Upper lobe of left lung (tissue), 6 donors: Measurements from ENCODE around the gene P3H2. TPM values are rescaled to one million over a fixed set of nuclear protein-coding genes. Genes with fewer than 3 reads are reported as not detected.

Experiments used
- ATAC-seq, 2 donors: fragments of 200-7000 bp; cut with Tn5 transposase; one replicate each; pipeline ENCODE4 v1.9.1; 2022; ENCODE audit warnings: mild to moderate bottlenecking in 2 of 2, moderate library complexity in 2 of 2; ENCODE audit not compliant: low FRiP score in 2 of 2
- DNase-seq, 2 donors: peaks; one replicate each; pipeline ENCODE4 v3.0.0-alpha.2; 2019 to 2020
- H3K27ac ChIP-seq, 4 donors: fragments of 200-600 bp; sonication (generic); one replicate each; pipeline ENCODE4 v1.5.1; 2016 to 2019
- H3K27me3 ChIP-seq, 4 donors: fragments of 200-600 bp; sonication (generic); one replicate each; pipeline ENCODE4 v1.5.1; 2017 to 2019
- H3K36me3 ChIP-seq, 4 donors: fragments of 200-600 bp; sonication (generic); one replicate each; pipeline ENCODE4 v1.5.1; 2016 to 2019
- H3K4me1 ChIP-seq, 4 donors: fragments of 200-600 bp; sonication (generic); one replicate each; pipeline ENCODE4 v1.5.1; 2018 to 2019
- H3K4me3 ChIP-seq, 4 donors: fragments of 200-600 bp; sonication (generic); one replicate each; pipeline ENCODE4 v1.5.1; 2017 to 2019; ENCODE audit warnings: mild to moderate bottlenecking in 2 of 4, moderate library complexity in 1 of 4
- H3K9me3 ChIP-seq, 4 donors: fragments of 200-600 bp; sonication (generic); one replicate each; pipeline ENCODE4 v1.5.1; 2018 to 2019
- CTCF ChIP-seq, 6 experiments: fragments of 450-650 bp in 4 of 6; fragments of 200-600 bp in 2 of 6; sonication (generic) in 2 of 6; IDR thresholded peaks; one replicate each; pipeline ENCODE4 v1.5.1; 2016 to 2019; ENCODE audit warnings: antibody characterized with exemption in 6 of 6
- EP300 ChIP-seq, 4 donors: sonication (generic); formaldehyde crosslinking; IDR thresholded peaks; one replicate each; pipeline ENCODE4 v1.5.1; 2017; ENCODE audit warnings: antibody characterized with exemption in 4 of 4, control low read depth in 2 of 4
- POLR2A ChIP-seq, 4 donors: fragments of 450-650 bp; IDR thresholded peaks; one replicate each; pipeline ENCODE4 v1.5.1; 2016 to 2017; ENCODE audit warnings: antibody characterized with exemption in 4 of 4, mild to moderate bottlenecking in 2 of 4
- POLR2AphosphoS5 ChIP-seq, 2 donors: sonication (generic); formaldehyde crosslinking; IDR thresholded peaks; one replicate each; pipeline ENCODE4 v1.5.1; 2017; ENCODE audit warnings: antibody characterized with exemption in 2 of 2
- whole genome bisulfite sequencing, 2 donors: methylation state at CpG; one replicate each; pipeline ENCODE4 v1.1.5; 2017 to 2018; 5-methylcytosine and 5-hydroxymethylcytosine counted together
- total RNA-seq, 6 donors: library from RNA; depleted of rRNA in 4 of 6; stranded (reverse); fragments of >200 nt in 4 of 6; gene quantifications; one replicate each; pipeline versions ENCODE4 v1.1.0 to v1.2.1, GENCODE V29; 2016 to 2021
- donor health status: DM: no; HTN: no; CAD: no; lungs with moderate emphysema.
- donor health status: DM: no; HTN: yes; CAD: no; lungs with severe emphysema.

The P3H2 gene
- total RNA-seq, 6 donors from 2014 or later, result 42.2 to 114 (median 63.0) TPM

GRCh38 chr3:190127797-190128196 lies 7.1 kb upstream of the P3H2 start:
- WGBS, 2 donors, result 83 to 89% methylated on average over 6 of the region's 6 CpGs
- no peak overlapping the region for H3K27ac ChIP-seq
- no peaks in the 10 kb centered on the region for H3K36me3 ChIP-seq
- no peaks in the 10 kb centered on the region for H3K27me3 ChIP-seq
- TF ChIP-seq EP300 (IDR thresholded peaks at IDR 0.05) (no peak), CTCF (IDR thresholded peaks at IDR 0.05) (no peak), POLR2AphosphoS5 (IDR thresholded peaks at IDR 0.05) (no peak), POLR2A (IDR thresholded peaks at IDR 0.05) (no peak)
- H3K9me3 ChIP-seq, result no peaks in the 10 kb centered on the region
- no peak for DNase-seq
- no peak for ATAC-seq
- H3K4me1 ChIP-seq, result peaks cover 0 to 4% (median 1%) of the 10 kb centered on the region in 4 donors
- H3K4me3 ChIP-seq, result no peak overlapping the region

GRCh38 chr3:190127195-190127594 lies 6.5 kb upstream of the P3H2 start:
- TF ChIP-seq EP300 (IDR thresholded peaks at IDR 0.05), result no peak
- WGBS, 2 donors, result 75 to 78% methylated on average over 1 of the region's 1 CpG
- H3K4me1 ChIP-seq, result peaks cover 0 to 4% (median 1%) of the 10 kb centered on the region in 4 donors
- no peaks in the 10 kb centered on the region for H3K9me3 ChIP-seq
- ATAC-seq (no peak), DNase-seq (no peak)
- H3K27ac ChIP-seq, result no peak overlapping the region
- no peak overlapping the region for H3K4me3 ChIP-seq
- H3K36me3 ChIP-seq, result no peaks in the 10 kb centered on the region
- H3K27me3 ChIP-seq, result no peaks in the 10 kb centered on the region

GRCh38 chr3:190125436-190126068 lies 4.9 kb upstream of the P3H2 start:
- no peaks in the 10 kb centered on the region for H3K9me3 ChIP-seq
- peak overlapping the region; percentile 22 to 57 (median 36) for H3K27ac ChIP-seq
- peaks cover 0 to under 1% (median 0%) of the 10 kb centered on the region in 4 donors for H3K27me3 ChIP-seq
- ATAC-seq (peak in 1 of 2 donors; percentile 61), DNase-seq (no peak)
- no peak for TF ChIP-seq CTCF (IDR thresholded peaks at IDR 0.05)
- no peak for TF ChIP-seq EP300 (IDR thresholded peaks at IDR 0.05)
- TF ChIP-seq POLR2A (IDR thresholded peaks at IDR 0.05), result no peak
- H3K36me3 ChIP-seq, result no peaks in the 10 kb centered on the region
- 56 to 59% methylated on average over 9 of the region's 9 CpGs for WGBS, 2 donors
- H3K4me1 ChIP-seq, result peaks cover 8 to 17% (median 9%) of the 10 kb centered on the region in 4 donors
- no peak overlapping the region for H3K4me3 ChIP-seq

GRCh38 chr3:190124067-190124466 lies 3.4 kb upstream of the P3H2 start:
- TF ChIP-seq POLR2A (IDR thresholded peaks at IDR 0.05) (no peak), POLR2AphosphoS5 (IDR thresholded peaks at IDR 0.05) (no peak), EP300 (IDR thresholded peaks at IDR 0.05) (no peak), CTCF (IDR thresholded peaks at IDR 0.05) (no peak)
- H3K4me3 ChIP-seq, result no peak overlapping the region
- 56 to 59% methylated on average over 3 of the region's 3 CpGs for WGBS, 2 donors

GRCh38 chr3:190122198-190122771 lies 1.6 kb upstream of the P3H2 start:
- no peaks in the 10 kb centered on the region for H3K36me3 ChIP-seq
- no peak overlapping the region for H3K4me3 ChIP-seq
- peaks cover 0 to 5% (median 4%) of the 10 kb centered on the region in 4 donors for H3K27me3 ChIP-seq
- DNase-seq, result no peak
- 64 to 66% methylated on average over 8 of the region's 8 CpGs for WGBS, 2 donors
- H3K4me1 ChIP-seq, result peaks cover 13 to 24% (median 14%) of the 10 kb centered on the region in 4 donors
- no peaks in the 10 kb centered on the region for H3K9me3 ChIP-seq
- no peak overlapping the region for H3K27ac ChIP-seq
- no peak for ATAC-seq
- TF ChIP-seq POLR2AphosphoS5 (IDR thresholded peaks at IDR 0.05) (no peak), CTCF (IDR thresholded peaks at IDR 0.05) (no peak), EP300 (IDR thresholded peaks at IDR 0.05) (no peak), POLR2A (IDR thresholded peaks at IDR 0.05) (no peak)

More at GRCh38 chr3:190124067-190124466, 3.4 kb upstream of the P3H2 start:
- H3K4me1 ChIP-seq, result peaks cover 13 to 24% (median 14%) of the 10 kb centered on the region in 4 donors
- no peaks in the 10 kb centered on the region for H3K9me3 ChIP-seq
- H3K27ac ChIP-seq, result peak overlapping the region in 1 of 4 donors; percentile 57
- peaks cover 0 to 5% (median 4%) of the 10 kb centered on the region in 4 donors for H3K27me3 ChIP-seq
- ATAC-seq (no peak), DNase-seq (peak in 1 of 2 donors; percentile 41)
- H3K36me3 ChIP-seq, result no peaks in the 10 kb centered on the region
